Left hindlimb (tissue), 1 donor: ENCODE data around the gene TAS2R31.
"Not testable (repeated sequence)": the region's sequence is repeated elsewhere in the genome, so short reads cannot be mapped to it uniquely, and the experiment has no call there.

Experiments
- DNase-seq: peaks from one replicate; pipeline ENCODE4 v3.0.0-alpha.2; 2018

The TAS2R31 gene

GRCh38 chr12:11031307-11031706 is at the start of gene TAS2R31:
TAS2R31 (minus strand) TSS chr12:11031407; CDS start chr12:11031335, 72 bp downstream.
- no peak for DNase-seq

GRCh38 chr12:11078246-11078645 is 47.0 kb upstream of the TAS2R31 start:
- no peak for DNase-seq

- DNase-seq, result no peak
Observed at GRCh38 chr12:11075642-11076041, 44.4 kb upstream of the TAS2R31 start.

- DNase-seq, result no peak
Observed at GRCh38 chr12:11071414-11071813, 40.2 kb upstream of the TAS2R31 start.

- no peak for DNase-seq
Observed at GRCh38 chr12:11070999-11071398, 39.8 kb upstream of the TAS2R31 start.

- DNase-seq, result no peak
Observed at GRCh38 chr12:11069854-11070365, 38.7 kb upstream of the TAS2R31 start.

GRCh38 chr12:11067514-11067913 is 36.3 kb upstream of the TAS2R31 start:
- no peak for DNase-seq

- DNase-seq, result not testable (repeated sequence)
Observed at GRCh38 chr12:11062194-11062593, 31.0 kb upstream of the TAS2R31 start, which contains the start of gene TAS2R46. TAS2R46 (minus strand) TSS chr12:11062294; CDS start chr12:11062294, 0 bp downstream.

- no peak for DNase-seq
Observed at GRCh38 chr12:11059784-11060183, 28.6 kb upstream of the TAS2R31 start.

- no peak for DNase-seq
Observed at GRCh38 chr12:11059041-11059440, 27.8 kb upstream of the TAS2R31 start.

GRCh38 chr12:11055306-11055705 is 24.1 kb upstream of the TAS2R31 start:
- no peak for DNase-seq

GRCh38 chr12:11049806-11050531 is 18.8 kb upstream of the TAS2R31 start:
- not testable (repeated sequence) for DNase-seq

GRCh38 chr12:11041366-11041765 is 10.2 kb upstream of the TAS2R31 start:
- DNase-seq, result not testable (repeated sequence)

- no peak for DNase-seq
Observed at GRCh38 chr12:11040162-11040561, 9.0 kb upstream of the TAS2R31 start.

- no peak for DNase-seq
Observed at GRCh38 chr12:11039171-11039570, 8.0 kb upstream of the TAS2R31 start.

GRCh38 chr12:11033959-11034358 is 2.8 kb upstream of the TAS2R31 start:
- not testable (repeated sequence) for DNase-seq

GRCh38 chr12:11026118-11026517 is 5.1 kb downstream of the TAS2R31 start:
- DNase-seq, result no peak

- no peak for DNase-seq
Observed at GRCh38 chr12:11023387-11023786, 7.8 kb downstream of the TAS2R31 start.

GRCh38 chr12:11022520-11022919 is 8.7 kb downstream of the TAS2R31 start, which contains the start of gene TAS2R19:
TAS2R19 (minus strand) TSS chr12:11022620; CDS start chr12:11022571, 49 bp downstream.
- DNase-seq, result no peak

GRCh38 chr12:11016937-11017336 is 14.3 kb downstream of the TAS2R31 start:
- DNase-seq, result no peak

GRCh38 chr12:11015775-11016430 is 15.3 kb downstream of the TAS2R31 start:
- no peak for DNase-seq

GRCh38 chr12:11014234-11014633 is 17.0 kb downstream of the TAS2R31 start:
- DNase-seq, result no peak

- no peak for DNase-seq
Observed at GRCh38 chr12:11007608-11008007, 23.6 kb downstream of the TAS2R31 start.

GRCh38 chr12:10998204-10998603 is 33.0 kb downstream of the TAS2R31 start, which contains the start of gene TAS2R20:
TAS2R20 (minus strand) TSS chr12:10998304; CDS start chr12:10997875, 429 bp downstream.
- DNase-seq, result no peak
